Endothelial cell of umbilical vein (primary cell): ENCODE data around the gene MARK2. TPM values are rescaled to one million over a fixed set of nuclear protein-coding genes. Genes with fewer than 3 reads are reported as not detected.

Experiments
- BruUV-seq: library from RNA; stranded (reverse); fragments of 400-500 nt; replicated peaks from 2 replicates; lab custom pipeline; 2021; lab: Mats Ljungman, UMichigan
- CTCF ChIA-PET: fragments of 300-600, 350-600 bp; sonication (Branson Sonifier 250); formaldehyde crosslinking; loops from one replicate; lab custom pipeline; 2021; ENCODE audit warnings: antibody characterized with exemption, inconsistent platforms; lab: Charles Lee
- POLR2A ChIA-PET: fragments of 300-600, 350-600 bp; sonication (Branson Sonifier 250); formaldehyde crosslinking; loops from one replicate; lab custom pipeline; 2021; ENCODE audit warnings: antibody characterized with exemption, inconsistent platforms; lab: Charles Lee
- DNase-seq: peaks from one replicate; pipeline ENCODE4 v3.0.0-alpha.2; 2011; ENCODE audit warnings: low read depth, low spot score
- FAIRE-seq: peaks from 2 replicates; lab custom pipeline; 2011; peaks lifted over from hg19 to GRCh38; lab: Jason Lieb, UNC
- H2AFZ ChIP-seq: 2 replicates; pipeline ENCODE4 v1.6.0; 2012; ENCODE audit warnings: low read depth, low read length, control low read depth, inconsistent platforms
- H3K27ac ChIP-seq: 2 replicates; pipeline ENCODE4 v1.5.1; 2011; ENCODE audit warnings: low read depth, mild to moderate bottlenecking, control low read depth, low read length, moderate library complexity; ENCODE audit not compliant: insufficient read depth
- H3K27me3 ChIP-seq, 2 experiments: 2 replicates each; pipeline versions ENCODE4 v1.6.0 to v1.6.1; 2011; ENCODE audit warnings: low read length in 2 of 2, mixed read lengths in 1 of 2; ENCODE audit not compliant: control insufficient read depth in 2 of 2, insufficient read depth in 2 of 2
- H3K36me3 ChIP-seq, 2 experiments: 2 replicates in 1 of 2; 3 replicates in 1 of 2; pipeline ENCODE4 v1.5.1; 2011; ENCODE audit warnings: low read length in 2 of 2, mild to moderate bottlenecking in 1 of 2, moderate library complexity in 1 of 2; ENCODE audit not compliant: control insufficient read depth in 2 of 2, insufficient read depth in 2 of 2; ENCODE audit errors: extremely low read depth in 1 of 2
- H3K4me1 ChIP-seq: 3 replicates; pipeline ENCODE4 v1.5.1; 2011; ENCODE audit warnings: mild to moderate bottlenecking, low read length; ENCODE audit not compliant: control insufficient read depth, insufficient read depth; ENCODE audit errors: extremely low read depth
- H3K4me2 ChIP-seq: 2 replicates; pipeline ENCODE4 v1.6.1; 2011; ENCODE audit warnings: low read length, control low read depth, mixed read lengths; ENCODE audit not compliant: insufficient read depth
- H3K4me3 ChIP-seq, 3 experiments: fragments of 200-600 bp in 1 of 3; sonication (generic), shearing (Covaris generic) in 1 of 3; replicated peaks in 1 of 3; 2 replicates each; pipeline ENCODE4 v1.5.1; 2011 to 2016; ENCODE audit warnings: control low read depth in 3 of 3, low read length in 3 of 3, mild to moderate bottlenecking in 2 of 3, inconsistent platforms in 1 of 3, low read depth in 1 of 3, moderate library complexity in 1 of 3; ENCODE audit not compliant: insufficient read depth in 1 of 3
- H3K79me2 ChIP-seq: 2 replicates; pipeline ENCODE4 v1.6.0; 2012; ENCODE audit warnings: low read length, inconsistent platforms; ENCODE audit not compliant: control insufficient read depth, insufficient read depth
- H3K9ac ChIP-seq: replicated peaks from 2 replicates; pipeline ENCODE3; 2011; ENCODE audit warnings: low read length, control low read depth; ENCODE audit not compliant: insufficient read depth; ENCODE audit errors: extremely low read depth
- H3K9me1 ChIP-seq: replicated peaks from 3 replicates; pipeline ENCODE4 v1.6.0; 2011; ENCODE audit warnings: mild to moderate bottlenecking, low read length; ENCODE audit not compliant: control insufficient read depth, insufficient read depth; ENCODE audit errors: extremely low read depth
- H3K9me3 ChIP-seq: replicated peaks from 2 replicates; pipeline ENCODE4 v1.5.1; 2012; ENCODE audit warnings: low read length, inconsistent platforms; ENCODE audit not compliant: control insufficient read depth, insufficient read depth
- H4K20me1 ChIP-seq: replicated peaks from 2 replicates; pipeline ENCODE3; 2011; ENCODE audit warnings: mild to moderate bottlenecking, low read length; ENCODE audit not compliant: control insufficient read depth, insufficient read depth; ENCODE audit errors: extremely low read depth
- EZH2 ChIP-seq: IDR thresholded peaks from 2 replicates; pipeline ENCODE4 v1.6.1; 2012; ENCODE audit warnings: borderline replicate concordance, low read depth, mild to moderate bottlenecking, moderate library complexity, low read length, inconsistent platforms; ENCODE audit not compliant: severe bottlenecking
- FOS ChIP-seq: IDR thresholded peaks from 2 replicates; pipeline ENCODE4 v1.6.1; 2011; ENCODE audit warnings: mild to moderate bottlenecking, low read length, moderate library complexity, borderline replicate concordance; ENCODE audit not compliant: insufficient read depth
- GATA2 ChIP-seq: IDR thresholded peaks from 2 replicates; pipeline ENCODE4 v1.7.0; 2011; ENCODE audit warnings: low read depth, mild to moderate bottlenecking, moderate library complexity, mixed read lengths, low read length; ENCODE audit not compliant: insufficient read length, insufficient read depth
- JUN ChIP-seq: IDR thresholded peaks from 2 replicates; pipeline ENCODE4 v1.6.1; 2011; ENCODE audit warnings: borderline replicate concordance, low read depth; ENCODE audit not compliant: insufficient read length, insufficient read depth
- MAX ChIP-seq: IDR thresholded peaks from 2 replicates; pipeline ENCODE4 v1.6.1; 2011; ENCODE audit not compliant: insufficient read depth, insufficient read length
- MYC ChIP-seq: IDR thresholded peaks from one replicate; pipeline ENCODE4 v1.6.1; 2011; ENCODE audit warnings: mild to moderate bottlenecking, low read depth, low read length
- POLR2A ChIP-seq: IDR thresholded peaks from 2 replicates; pipeline ENCODE4 v1.6.1; 2012; ENCODE audit warnings: low read depth, mild to moderate bottlenecking, control low read depth, low read length
- POLR2AphosphoS5 ChIP-seq: IDR thresholded peaks from 2 replicates; pipeline ENCODE4 v1.6.1; 2012; ENCODE audit warnings: low read depth, mild to moderate bottlenecking, control low read depth, low read length, moderate library complexity; ENCODE audit not compliant: insufficient read depth
- dilution Hi-C: fragments of 300-500 bp; cut with MboI; formaldehyde crosslinking; loops from one replicate; pipeline ENCODE4 v1.15.0; 2019; ENCODE audit warnings: low sequenced_read_pairs; ENCODE audit not compliant: extremely low pct_ligation_motif_present
- intact Hi-C: fragments of 100-400 bp; cut with micrococcal nuclease; formaldehyde crosslinking; loops from one replicate; pipeline ENCODE4 v1.10.0; 2022
- polyA plus RNA-seq, 4 experiments: library from polyadenylated mRNA; depleted of rRNA in 3 of 4; stranded (reverse) in 3 of 4; unstranded in 1 of 4; fragments of >200 nt; gene quantifications; 2 replicates each; pipeline versions ENCODE4 v1.2.1 to v1.2.3, GENCODE V29; 2011 to 2012; ENCODE audit warnings: missing spikeins in 1 of 4
- total RNA-seq: library from RNA; stranded (reverse); gene quantifications from 2 replicates; pipeline ENCODE4 v1.2.3, GENCODE V29; 2021
- TF ChIP-seq, protein P1 (sequence below), 2 donors: IDR thresholded peaks; 1 replicate in 1 of 2; 2 replicates in 1 of 2; pipeline ENCODE4 v1.5.1; 2011; ENCODE audit warnings: low read length in 2 of 2, mild to moderate bottlenecking in 2 of 2, moderate library complexity in 2 of 2, control low read depth in 1 of 2, inconsistent platforms in 1 of 2, low read depth in 1 of 2; ENCODE audit not compliant: insufficient read depth in 1 of 2; ENCODE audit errors: extremely low read depth in 1 of 2

Gene MARK2
- total and polyA plus RNA-seq, 2 donors (not counting 3 experiments of a cell fraction or from before 2014, with no cell fraction given): 16.6 to 34.7 TPM

DNA sequence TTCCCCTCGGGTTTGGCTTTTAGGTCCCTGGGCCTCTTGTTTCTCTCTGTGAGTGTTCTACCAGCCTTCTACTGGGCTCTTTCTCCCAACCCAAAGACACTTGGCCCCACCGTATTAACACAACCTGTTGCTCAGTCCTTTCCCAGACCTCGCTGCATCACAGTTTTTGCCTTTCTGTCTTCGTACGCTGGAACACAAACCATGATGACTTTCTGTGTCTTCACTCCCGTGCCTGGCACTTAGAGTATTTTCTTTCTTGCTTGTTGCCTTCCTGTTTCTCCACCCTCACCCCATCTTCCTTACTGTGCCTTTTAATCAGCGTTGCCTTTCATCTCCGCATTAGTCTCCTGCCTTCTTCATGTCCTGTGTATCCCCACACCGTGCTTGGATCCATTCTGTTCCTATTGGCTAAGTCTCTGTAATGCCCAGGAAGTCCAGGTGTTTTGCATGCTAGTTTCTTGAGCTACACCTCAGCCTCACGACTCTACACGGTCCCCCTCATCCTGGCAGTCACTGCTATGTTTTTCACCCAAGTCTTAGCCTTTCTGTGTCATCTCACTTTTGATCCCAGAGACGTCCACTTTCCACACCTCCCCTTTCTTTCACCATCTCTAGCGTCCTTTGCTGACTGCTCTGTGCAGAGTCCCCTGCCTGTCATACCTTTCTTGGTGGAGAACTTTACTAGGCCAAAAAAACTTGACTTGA is 1.6 kb downstream of the MARK2 start:
- POLR2A ChIA-PET: no interaction called here
- intact Hi-C loops (no loop called here), dilution Hi-C loops (no loop called here)
- H3K4me3 ChIP-seq: peak overlapping the region; percentile 70 to 87 (median 85)
- no peaks in the 10 kb centered on the region for H3K9me3 ChIP-seq
- H3K9me1 ChIP-seq: no peaks in the 10 kb centered on the region
- H3K27ac ChIP-seq: no peak overlapping the region
- H3K4me2 ChIP-seq: peak overlapping the region; percentile 81
- peaks cover 0 to 3% of the 10 kb centered on the region in 2 experiments for H3K36me3 ChIP-seq
- H3K27me3 ChIP-seq: no peaks in the 10 kb centered on the region
- DNase-seq (peak; percentile 24), FAIRE-seq (peak; percentile 62)
- TF ChIP-seq POLR2A: no peak
- no peak for TF ChIP-seq MYC
- TF ChIP-seq MAX: no peak
- TF ChIP-seq EZH2: no peak
- TF ChIP-seq GATA2: no peak
- no peak for TF ChIP-seq JUN
- TF ChIP-seq, protein P1, sequence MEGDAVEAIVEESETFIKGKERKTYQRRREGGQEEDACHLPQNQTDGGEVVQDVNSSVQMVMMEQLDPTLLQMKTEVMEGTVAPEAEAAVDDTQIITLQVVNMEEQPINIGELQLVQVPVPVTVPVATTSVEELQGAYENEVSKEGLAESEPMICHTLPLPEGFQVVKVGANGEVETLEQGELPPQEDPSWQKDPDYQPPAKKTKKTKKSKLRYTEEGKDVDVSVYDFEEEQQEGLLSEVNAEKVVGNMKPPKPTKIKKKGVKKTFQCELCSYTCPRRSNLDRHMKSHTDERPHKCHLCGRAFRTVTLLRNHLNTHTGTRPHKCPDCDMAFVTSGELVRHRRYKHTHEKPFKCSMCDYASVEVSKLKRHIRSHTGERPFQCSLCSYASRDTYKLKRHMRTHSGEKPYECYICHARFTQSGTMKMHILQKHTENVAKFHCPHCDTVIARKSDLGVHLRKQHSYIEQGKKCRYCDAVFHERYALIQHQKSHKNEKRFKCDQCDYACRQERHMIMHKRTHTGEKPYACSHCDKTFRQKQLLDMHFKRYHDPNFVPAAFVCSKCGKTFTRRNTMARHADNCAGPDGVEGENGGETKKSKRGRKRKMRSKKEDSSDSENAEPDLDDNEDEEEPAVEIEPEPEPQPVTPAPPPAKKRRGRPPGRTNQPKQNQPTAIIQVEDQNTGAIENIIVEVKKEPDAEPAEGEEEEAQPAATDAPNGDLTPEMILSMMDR (IDR thresholded peaks at IDR 0.05; ENCODE audit: extremely low read depth in 1 of 2, insufficient read depth in 1 of 2, low read depth in 1 of 2, low read length in 2 of 2): no peak
- TF ChIP-seq POLR2AphosphoS5: no peak
- TF ChIP-seq FOS: no peak
- CTCF ChIA-PET: interaction anchor here (1.0 to 16.7 kb wide), 6 partner anchors 21 to 105 kb away, joined by 3 to 264 read pairs (median 4); partner anchors contain the start of gene RCOR2
- peaks cover 61% of the 10 kb centered on the region for H3K79me2 ChIP-seq
- H4K20me1 ChIP-seq: peaks cover 6% of the 10 kb centered on the region
- peaks cover 26% of the 10 kb centered on the region for H3K4me1 ChIP-seq
- TSS peak; percentile 18 for BruUV-seq
- H3K9ac ChIP-seq: peak overlapping the region; percentile 88
- no peak overlapping the region for H2AFZ ChIP-seq
